Upper lobe of left lung (tissue), 6 donors: ENCODE measurements around the gene SLC38A3. TPM values are rescaled to one million over a fixed set of nuclear protein-coding genes. Genes with fewer than 3 reads are reported as not detected.

Experiments used
- ATAC-seq, 2 donors: fragments of 200-7000 bp; cut with Tn5 transposase; one replicate each; pipeline ENCODE4 v1.9.1; 2022; ENCODE audit warnings: mild to moderate bottlenecking in 2 of 2, moderate library complexity in 2 of 2; ENCODE audit not compliant: low FRiP score in 2 of 2
- DNase-seq, 2 donors: peaks; one replicate each; pipeline ENCODE4 v3.0.0-alpha.2; 2019 to 2020
- H3K27ac ChIP-seq, 4 donors: fragments of 200-600 bp; sonication (generic); one replicate each; pipeline ENCODE4 v1.5.1; 2016 to 2019
- H3K27me3 ChIP-seq, 4 donors: fragments of 200-600 bp; sonication (generic); one replicate each; pipeline ENCODE4 v1.5.1; 2017 to 2019
- H3K36me3 ChIP-seq, 4 donors: fragments of 200-600 bp; sonication (generic); one replicate each; pipeline ENCODE4 v1.5.1; 2016 to 2019
- H3K4me1 ChIP-seq, 4 donors: fragments of 200-600 bp; sonication (generic); one replicate each; pipeline ENCODE4 v1.5.1; 2018 to 2019
- H3K4me3 ChIP-seq, 4 donors: fragments of 200-600 bp; sonication (generic); one replicate each; pipeline ENCODE4 v1.5.1; 2017 to 2019; ENCODE audit warnings: mild to moderate bottlenecking in 2 of 4, moderate library complexity in 1 of 4
- H3K9me3 ChIP-seq, 4 donors: fragments of 200-600 bp; sonication (generic); one replicate each; pipeline ENCODE4 v1.5.1; 2018 to 2019
- CTCF ChIP-seq, 6 experiments: fragments of 450-650 bp in 4 of 6; fragments of 200-600 bp in 2 of 6; sonication (generic) in 2 of 6; IDR thresholded peaks; one replicate each; pipeline ENCODE4 v1.5.1; 2016 to 2019; ENCODE audit warnings: antibody characterized with exemption in 6 of 6
- EP300 ChIP-seq, 4 donors: sonication (generic); formaldehyde crosslinking; IDR thresholded peaks; one replicate each; pipeline ENCODE4 v1.5.1; 2017; ENCODE audit warnings: antibody characterized with exemption in 4 of 4, control low read depth in 2 of 4
- POLR2A ChIP-seq, 4 donors: fragments of 450-650 bp; IDR thresholded peaks; one replicate each; pipeline ENCODE4 v1.5.1; 2016 to 2017; ENCODE audit warnings: antibody characterized with exemption in 4 of 4, mild to moderate bottlenecking in 2 of 4
- POLR2AphosphoS5 ChIP-seq, 2 donors: sonication (generic); formaldehyde crosslinking; IDR thresholded peaks; one replicate each; pipeline ENCODE4 v1.5.1; 2017; ENCODE audit warnings: antibody characterized with exemption in 2 of 2
- WGBS, 2 donors: methylation state at CpG; one replicate each; pipeline ENCODE4 v1.1.5; 2017 to 2018; 5-methylcytosine and 5-hydroxymethylcytosine counted together
- total RNA-seq, 6 donors: library from RNA; depleted of rRNA in 4 of 6; stranded (reverse); fragments of >200 nt in 4 of 6; gene quantifications; one replicate each; pipeline versions ENCODE4 v1.1.0 to v1.2.1, GENCODE V29; 2016 to 2021
- donor health status: DM: no; HTN: no; CAD: no; lungs with moderate emphysema.
- donor health status: DM: no; HTN: yes; CAD: no; lungs with severe emphysema.

SLC38A3 gene
- total RNA-seq, 6 donors from 2014 or later, result 0.15 to 0.17 TPM; not detected in 4

- Histone ChIP-seq H3K4me3 (no peak overlapping the region), H3K9me3 (no peaks in the 10 kb centered on the region), H3K27me3 (no peaks in the 10 kb centered on the region), H3K27ac (peak overlapping the region; percentile 94 to 98 (median 95)), H3K36me3 (peaks cover 3 to 59% (median 32%) of the 10 kb centered on the region in 4 donors), H3K4me1 (peaks cover 86 to 100% (median 99%) of the 10 kb centered on the region in 4 donors)
- WGBS, 2 donors, result 86 to 92% methylated on average over 4 of the region's 4 CpGs
- DNase-seq (no peak), ATAC-seq (no peak)
- no peak for TF ChIP-seq POLR2AphosphoS5 (IDR thresholded peaks at IDR 0.05)
- TF ChIP-seq EP300 (IDR thresholded peaks at IDR 0.05), result no peak
- TF ChIP-seq POLR2A (IDR thresholded peaks at IDR 0.05), result no peak
- TF ChIP-seq CTCF (IDR thresholded peaks at IDR 0.05), result no peak
Measured at GRCh38 chr3:50250514-50250913, 45.4 kb downstream of the SLC38A3 start.

GRCh38 chr3:50251220-50251619 is 46.1 kb downstream of the SLC38A3 start:
- Histone ChIP-seq H3K4me3 (no peak overlapping the region), H3K9me3 (no peaks in the 10 kb centered on the region), H3K4me1 (peaks cover 86 to 100% (median 99%) of the 10 kb centered on the region in 4 donors), H3K36me3 (peaks cover 6 to 66% (median 37%) of the 10 kb centered on the region in 4 donors), H3K27me3 (no peaks in the 10 kb centered on the region), H3K27ac (peak overlapping the region; percentile 91 to 98 (median 95))
- TF ChIP-seq POLR2AphosphoS5 (IDR thresholded peaks at IDR 0.05), result no peak
- no peak for TF ChIP-seq POLR2A (IDR thresholded peaks at IDR 0.05)
- TF ChIP-seq CTCF (IDR thresholded peaks at IDR 0.05), result no peak
- TF ChIP-seq EP300 (IDR thresholded peaks at IDR 0.05), result no peak
- DNase-seq, result no peak
- 75 to 76% methylated on average over 8 of the region's 8 CpGs for WGBS, 2 donors
- peak in 1 of 2 donors; percentile 37 for ATAC-seq

GRCh38 chr3:50254577-50255250 is 49.6 kb downstream of the SLC38A3 start:
- TF ChIP-seq CTCF (IDR thresholded peaks at IDR 0.05) (no peak), POLR2A (IDR thresholded peaks at IDR 0.05) (peak in 1 of 4 donors; percentile 53), POLR2AphosphoS5 (IDR thresholded peaks at IDR 0.05) (peak; percentile 84 to 92), EP300 (IDR thresholded peaks at IDR 0.05) (peak; percentile 35 to 93 (median 75))
- Histone ChIP-seq H3K27ac (peak overlapping the region; percentile 91 to 98 (median 95)), H3K4me3 (no peak overlapping the region), H3K9me3 (peaks cover 0 to 7% (median 0%) of the 10 kb centered on the region in 4 donors), H3K36me3 (peaks cover 19 to 86% (median 66%) of the 10 kb centered on the region in 4 donors), H3K4me1 (peaks cover 77 to 99% (median 96%) of the 10 kb centered on the region in 4 donors), H3K27me3 (no peaks in the 10 kb centered on the region)
- ATAC-seq (peak; percentile 64 to 72), DNase-seq (peak in 1 of 2 donors; percentile 86)
- WGBS, 2 donors, result 62 to 63% methylated on average over 7 to 8 of the region's 8 CpGs

- Histone ChIP-seq H3K36me3 (peaks cover 19 to 84% (median 66%) of the 10 kb centered on the region in 4 donors), H3K4me3 (no peak overlapping the region), H3K27me3 (no peaks in the 10 kb centered on the region), H3K4me1 (peaks cover 73 to 98% (median 94%) of the 10 kb centered on the region in 4 donors), H3K27ac (peak overlapping the region; percentile 91 to 98 (median 95)), H3K9me3 (peaks cover 0 to 7% (median 0%) of the 10 kb centered on the region in 4 donors)
- ATAC-seq (no peak), DNase-seq (no peak)
- 75 to 89% methylated on average over 9 of the region's 9 CpGs for WGBS, 2 donors
- no peak for TF ChIP-seq EP300 (IDR thresholded peaks at IDR 0.05)
Measured at GRCh38 chr3:50255251-50255615, 50.2 kb downstream of the SLC38A3 start.

- no peak overlapping the region for H3K4me3 ChIP-seq
- peaks cover 19 to 69% (median 59%) of the 10 kb centered on the region in 4 donors for H3K36me3 ChIP-seq
- ATAC-seq (no peak), DNase-seq (no peak)
- peaks cover 0 to 7% (median 0%) of the 10 kb centered on the region in 4 donors for H3K9me3 ChIP-seq
- peaks cover 71 to 95% (median 91%) of the 10 kb centered on the region in 4 donors for H3K4me1 ChIP-seq
- peak overlapping the region; percentile 94 to 98 (median 96) for H3K27ac ChIP-seq
- no peaks in the 10 kb centered on the region for H3K27me3 ChIP-seq
- WGBS, 2 donors, result 89% methylated on average over 17 to 20 of the region's 20 CpGs
- TF ChIP-seq POLR2AphosphoS5 (IDR thresholded peaks at IDR 0.05) (no peak), CTCF (IDR thresholded peaks at IDR 0.05) (peak in 5 of 6 experiments; percentile 30 to 51 (median 42)), EP300 (IDR thresholded peaks at IDR 0.05) (no peak), POLR2A (IDR thresholded peaks at IDR 0.05) (no peak)
Measured at GRCh38 chr3:50256978-50257890, 52.2 kb downstream of the SLC38A3 start.
